ENCODE measurements around the gene EGFL7. TPM values are rescaled to one million over a fixed set of nuclear protein-coding genes. Genes with fewer than 3 reads are reported as not detected.

EGFL7 gene
- total RNA-seq, 2 donors from 2014 or later: 49.3 to 118 TPM

GRCh38 chr9:136683755-136684154 is 21.0 kb downstream of the EGFL7 start:
- no peaks in the 10 kb centered on the region for H3K36me3 ChIP-seq
- no peaks in the 10 kb centered on the region for H3K9me3 ChIP-seq
- no peak overlapping the region for H3K27ac ChIP-seq
- TF ChIP-seq POLR2A (IDR thresholded peaks at IDR 0.05) (no peak), POLR2AphosphoS5 (IDR thresholded peaks at IDR 0.05) (no peak)
- TF ChIP-seq, protein P1, sequence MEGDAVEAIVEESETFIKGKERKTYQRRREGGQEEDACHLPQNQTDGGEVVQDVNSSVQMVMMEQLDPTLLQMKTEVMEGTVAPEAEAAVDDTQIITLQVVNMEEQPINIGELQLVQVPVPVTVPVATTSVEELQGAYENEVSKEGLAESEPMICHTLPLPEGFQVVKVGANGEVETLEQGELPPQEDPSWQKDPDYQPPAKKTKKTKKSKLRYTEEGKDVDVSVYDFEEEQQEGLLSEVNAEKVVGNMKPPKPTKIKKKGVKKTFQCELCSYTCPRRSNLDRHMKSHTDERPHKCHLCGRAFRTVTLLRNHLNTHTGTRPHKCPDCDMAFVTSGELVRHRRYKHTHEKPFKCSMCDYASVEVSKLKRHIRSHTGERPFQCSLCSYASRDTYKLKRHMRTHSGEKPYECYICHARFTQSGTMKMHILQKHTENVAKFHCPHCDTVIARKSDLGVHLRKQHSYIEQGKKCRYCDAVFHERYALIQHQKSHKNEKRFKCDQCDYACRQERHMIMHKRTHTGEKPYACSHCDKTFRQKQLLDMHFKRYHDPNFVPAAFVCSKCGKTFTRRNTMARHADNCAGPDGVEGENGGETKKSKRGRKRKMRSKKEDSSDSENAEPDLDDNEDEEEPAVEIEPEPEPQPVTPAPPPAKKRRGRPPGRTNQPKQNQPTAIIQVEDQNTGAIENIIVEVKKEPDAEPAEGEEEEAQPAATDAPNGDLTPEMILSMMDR (IDR thresholded peaks at IDR 0.05): no peak
- intact Hi-C loops (cut with DNase I): no loop called here
- H3K4me1 ChIP-seq (replicated peaks): peaks cover 20% of the 10 kb centered on the region
- no peak overlapping the region for H3K4me3 ChIP-seq
- no peak for DNase-seq (ENCODE audit: low spot score)
- WGBS: 95% methylated on average over 10 of the region's 14 CpGs
- no peaks in the 10 kb centered on the region for H3K27me3 ChIP-seq (replicated peaks; ENCODE audit: insufficient read depth)

- Histone ChIP-seq H3K9me3 (no peaks in the 10 kb centered on the region), H3K4me3 (no peak overlapping the region), H3K4me1 (replicated peaks) (peaks cover 17% of the 10 kb centered on the region), H3K27ac (no peak overlapping the region), H3K27me3 (replicated peaks; ENCODE audit: insufficient read depth) (no peaks in the 10 kb centered on the region), H3K36me3 (no peaks in the 10 kb centered on the region)
- intact Hi-C loops (cut with DNase I): no loop called here
- TF ChIP-seq POLR2A (IDR thresholded peaks at IDR 0.05): no peak
- no peak for TF ChIP-seq POLR2AphosphoS5 (IDR thresholded peaks at IDR 0.05)
- TF ChIP-seq, protein P1 (IDR thresholded peaks at IDR 0.05): no peak
- 95% methylated on average over 13 of the region's 15 CpGs for WGBS
- DNase-seq (ENCODE audit: low spot score): no peak
Measured at GRCh38 chr9:136684339-136684738, 21.6 kb downstream of the EGFL7 start.

DNA sequence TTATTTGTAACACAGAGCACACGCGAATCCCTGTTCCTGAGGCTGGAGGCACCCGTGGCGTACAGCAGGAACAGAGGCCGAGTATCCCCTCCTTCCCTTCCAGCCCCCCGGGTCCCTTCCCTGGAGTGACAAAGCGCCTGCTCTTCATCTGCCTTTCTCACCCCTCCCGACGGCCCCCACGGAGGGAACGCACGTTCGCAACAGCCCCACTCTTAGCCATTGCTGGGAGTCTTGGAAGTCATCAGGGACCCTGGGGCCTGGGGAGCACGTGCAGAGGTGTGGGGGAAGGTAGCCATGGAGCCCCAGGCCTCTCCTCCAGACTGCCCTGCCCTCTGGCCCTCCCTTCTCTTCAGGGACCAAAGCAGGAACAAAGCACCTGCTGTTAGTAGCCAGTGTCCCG is 22.1 kb downstream of the EGFL7 start:
- DNase-seq (ENCODE audit: low spot score): no peak
- Histone ChIP-seq H3K27me3 (replicated peaks; ENCODE audit: insufficient read depth) (no peaks in the 10 kb centered on the region), H3K36me3 (no peaks in the 10 kb centered on the region), H3K4me3 (no peak overlapping the region), H3K4me1 (replicated peaks) (peaks cover 13% of the 10 kb centered on the region), H3K27ac (no peak overlapping the region), H3K9me3 (no peaks in the 10 kb centered on the region)
- TF ChIP-seq POLR2AphosphoS5 (IDR thresholded peaks at IDR 0.05) (no peak), POLR2A (IDR thresholded peaks at IDR 0.05) (no peak)
- TF ChIP-seq, protein P1 (IDR thresholded peaks at IDR 0.05): no peak
- WGBS: 91% methylated on average over 15 of the region's 15 CpGs
- intact Hi-C loops (cut with DNase I): no loop called here

GRCh38 chr9:136685216-136685615 is 22.5 kb downstream of the EGFL7 start:
- TF ChIP-seq POLR2A (IDR thresholded peaks at IDR 0.05) (no peak), POLR2AphosphoS5 (IDR thresholded peaks at IDR 0.05) (no peak)
- TF ChIP-seq, protein P1 (IDR thresholded peaks at IDR 0.05): no peak
- H3K4me3 ChIP-seq: no peak overlapping the region
- no peaks in the 10 kb centered on the region for H3K36me3 ChIP-seq
- H3K27me3 ChIP-seq (replicated peaks; ENCODE audit: insufficient read depth): no peaks in the 10 kb centered on the region
- WGBS: 88% methylated on average over 7 of the region's 7 CpGs
- DNase-seq (ENCODE audit: low spot score): no peak
- no peaks in the 10 kb centered on the region for H3K9me3 ChIP-seq
- peaks cover 10% of the 10 kb centered on the region for H3K4me1 ChIP-seq (replicated peaks)
- no peak overlapping the region for H3K27ac ChIP-seq
- intact Hi-C loops (cut with DNase I): no loop called here

- WGBS: 43% methylated on average over 16 of the region's 19 CpGs
- TF ChIP-seq POLR2A (IDR thresholded peaks at IDR 0.05): no peak
- TF ChIP-seq, protein P1 (IDR thresholded peaks at IDR 0.05): no peak
- no peak for TF ChIP-seq POLR2AphosphoS5 (IDR thresholded peaks at IDR 0.05)
- peak overlapping the region; percentile 76 to 86 for H3K4me3 ChIP-seq
- H3K27me3 ChIP-seq (replicated peaks; ENCODE audit: insufficient read depth): no peaks in the 10 kb centered on the region
- peaks cover 10% of the 10 kb centered on the region for H3K4me1 ChIP-seq (replicated peaks)
- no peaks in the 10 kb centered on the region for H3K9me3 ChIP-seq
- peak overlapping the region; percentile 69 to 72 for H3K27ac ChIP-seq
- no peaks in the 10 kb centered on the region for H3K36me3 ChIP-seq
- intact Hi-C loops (cut with DNase I): no loop called here
- no peak for DNase-seq (ENCODE audit: low spot score)
Measured at GRCh38 chr9:136685790-136686533, 23.2 kb downstream of the EGFL7 start.

Measured in prostate gland (tissue), 2 donors.